ENCODE data around the gene ARSA. TPM values are rescaled to one million over a fixed set of nuclear protein-coding genes. Genes with fewer than 3 reads are reported as not detected.

ARSA gene
- polyA plus RNA-seq, 2 of the 4 experiments (the other 2 are of a cell fraction): 7.7 to 19.5 TPM

GRCh38 chr22:50674606-50675552 is 46.9 kb upstream of the ARSA start:
- Histone ChIP-seq H3K4me2 (peak overlapping the region; percentile 94), H3K4me1 (0 out of 3 replicates have a peak, but pooled peaks cover 6% of the 10 kb centered on the region), H3K4me3 (peak overlapping the region; percentile 58), H3K27ac (peak overlapping the region; percentile 48 to 84), H3K9me3 (no peaks in the 10 kb centered on the region)
- no peak for TF ChIP-seq E2F6 (IDR thresholded peaks at IDR 0.05; ENCODE audit: borderline replicate concordance, low read depth)
- TF ChIP-seq CHD4 (IDR thresholded peaks at IDR 0.05; ENCODE audit: borderline replicate concordance): no peak
- TF ChIP-seq ESRRA (IDR thresholded peaks at IDR 0.05; ENCODE audit: borderline replicate concordance, low read length): no peak
- no peak for TF ChIP-seq PHF8 (IDR thresholded peaks at IDR 0.05; ENCODE audit: borderline replicate concordance, low read depth)
- TF ChIP-seq HOXB13 (CRISPR knock-in tag; IDR thresholded peaks at IDR 0.05; ENCODE audit: low read depth): no peak
- no peak for TF ChIP-seq RNF2 (IDR thresholded peaks at IDR 0.05; ENCODE audit: borderline replicate concordance, low read depth)
- no peak for TF ChIP-seq ATOH8 (CRISPR knock-in tag; IDR thresholded peaks at IDR 0.05; ENCODE audit: low read depth)
- TF ChIP-seq EHMT2 (IDR thresholded peaks at IDR 0.05; ENCODE audit: low read depth): no peak
- no peak for TF ChIP-seq KDM1A (IDR thresholded peaks at IDR 0.05; ENCODE audit: low read depth)
- no peak for TF ChIP-seq FOSB (CRISPR knock-in tag; IDR thresholded peaks at IDR 0.05)
- no peak for TF ChIP-seq NR3C1 (IDR thresholded peaks at IDR 0.05)
- TF ChIP-seq ZC3H11A (IDR thresholded peaks at IDR 0.05): no peak
- no peak for TF ChIP-seq CBX8 (IDR thresholded peaks at IDR 0.05)
- ChIA-PET CTCF (interaction anchor here (0.9 to 1.5 kb wide), 2 partner anchors 16 to 681 kb away, joined by 3 read pairs; no protein-coding TSS in a partner anchor), POLR2A (no interaction called here)
- FAIRE-seq (no peak), ATAC-seq (peak; percentile 49 to 76), DNase-seq (ENCODE audit: low read depth in 1 of 2, low spot score in 1 of 2) (peak in 1 of 2 experiments; percentile 50)
- 88% methylated on average over 9 of the region's 105 CpGs for WGBS (ENCODE audit: missing lambda C conversion rate)

- ChIA-PET POLR2A (no interaction called here), CTCF (no interaction called here)
- Histone ChIP-seq H3K4me3 (peak overlapping the region; percentile 58), H3K27ac (peak overlapping the region; percentile 48 to 84; a peak in 5 of 6 replicates), H3K4me1 (0 out of 3 replicates have a peak, but pooled peaks cover 6% of the 10 kb centered on the region), H3K4me2 (peak overlapping the region; percentile 94), H3K9me3 (no peaks in the 10 kb centered on the region)
- no peak for FAIRE-seq
- ATAC-seq: no peak
- no peak for TF ChIP-seq HES2 (IDR thresholded peaks at IDR 0.05)
- TF ChIP-seq PHF8 (IDR thresholded peaks at IDR 0.05; ENCODE audit: borderline replicate concordance, low read depth): no peak
- no peak for TF ChIP-seq TP53 (CRISPR knock-in tag; IDR thresholded peaks at IDR 0.05)
- no peak for TF ChIP-seq ESRRA (IDR thresholded peaks at IDR 0.05; ENCODE audit: borderline replicate concordance, low read length)
- no peak for TF ChIP-seq HDAC2 (IDR thresholded peaks at IDR 0.05)
- no peak for TF ChIP-seq CBX8 (IDR thresholded peaks at IDR 0.05)
- no peak for TF ChIP-seq JUN (IDR thresholded peaks at IDR 0.05)
- WGBS (ENCODE audit: missing lambda C conversion rate): no CpG with 5 or more reads among the region's 43 CpGs
- no peak for DNase-seq (ENCODE audit: low read depth in 1 of 2, low spot score in 1 of 2)
These were observed 46.2 kb upstream of the ARSA start for GRCh38 chr22:50674130-50674500.

GRCh38 chr22:50673231-50674129 is 45.5 kb upstream of the ARSA start:
- ChIA-PET CTCF (no interaction called here), POLR2A (no interaction called here)
- ATAC-seq: no peak
- no peak for DNase-seq (ENCODE audit: low read depth in 1 of 2, low spot score in 1 of 2)
- no peak for FAIRE-seq
- peak overlapping the region; percentile 94 for H3K4me2 ChIP-seq
- 38% methylated on average over 11 of the region's 69 CpGs for WGBS (ENCODE audit: missing lambda C conversion rate)
- 0 out of 3 replicates have a peak, but pooled peaks cover 6% of the 10 kb centered on the region for H3K4me1 ChIP-seq
- H3K4me3 ChIP-seq: peak overlapping the region; percentile 58
- no peaks in the 10 kb centered on the region for H3K9me3 ChIP-seq
- peak overlapping the region in 1 of 2 experiments; percentile 84; a peak in 3 of 6 replicates for H3K27ac ChIP-seq
- TF ChIP-seq EHF (CRISPR knock-in tag; IDR thresholded peaks at IDR 0.05): no peak
- TF ChIP-seq RFX5 (IDR thresholded peaks at IDR 0.05): no peak
- no peak for TF ChIP-seq ESRRA (IDR thresholded peaks at IDR 0.05; ENCODE audit: borderline replicate concordance, low read length)
- TF ChIP-seq EHMT2 (IDR thresholded peaks at IDR 0.05; ENCODE audit: low read depth): no peak
- TF ChIP-seq ZSCAN20 (CRISPR knock-in tag; IDR thresholded peaks at IDR 0.05): no peak
- no peak for TF ChIP-seq ELK1 (IDR thresholded peaks at IDR 0.05; ENCODE audit: low read depth, low read length)
- no peak for TF ChIP-seq CEBPB (IDR thresholded peaks at IDR 0.05)
- no peak for TF ChIP-seq RCOR1 (IDR thresholded peaks at IDR 0.05; ENCODE audit: low read depth, low read length)
- TF ChIP-seq HEYL (CRISPR knock-in tag; IDR thresholded peaks at IDR 0.05): no peak
- TF ChIP-seq CBX8 (IDR thresholded peaks at IDR 0.05): no peak
- TF ChIP-seq PBX3 (IDR thresholded peaks at IDR 0.05): no peak
